Testis (tissue), 3 donors: Measurements from ENCODE around the gene FRS3. TPM values are rescaled to one million over a fixed set of nuclear protein-coding genes. Genes with fewer than 3 reads are reported as not detected.
A peak's percentile ranks its signal among the peaks of the same experiment; 100 is the strongest.

Experiments
- DNase-seq: peaks from one replicate; pipeline ENCODE4 v3.0.0-alpha.2; 2019
- H3K27ac ChIP-seq, 2 donors: fragments of 200-600 bp; sonication (generic); one replicate each; pipeline ENCODE4 v1.5.1; 2019
- H3K27me3 ChIP-seq: fragments of 200-600 bp; sonication (generic); one replicate; pipeline ENCODE4 v1.5.1; 2019
- H3K36me3 ChIP-seq: fragments of 200-600 bp; sonication (generic); one replicate; pipeline ENCODE4 v1.5.1; 2017; ENCODE audit warnings: low read depth; ENCODE audit errors: missing control alignments
- H3K4me1 ChIP-seq: fragments of 200-600 bp; sonication (generic); one replicate; pipeline ENCODE4 v1.5.1; 2019
- H3K4me3 ChIP-seq, 2 donors: fragments of 200-600 bp; sonication (generic); one replicate each; pipeline ENCODE4 v1.5.1; 2017 to 2019
- H3K9me3 ChIP-seq: fragments of 200-600 bp; sonication (generic); one replicate; pipeline ENCODE4 v1.5.1; 2017
- POLR2A ChIP-seq: fragments of 450-650 bp; IDR thresholded peaks from one replicate; pipeline ENCODE4 v1.6.1; 2017; ENCODE audit warnings: antibody characterized with exemption, mild to moderate bottlenecking, moderate library complexity
- whole genome bisulfite sequencing, 2 donors: methylation state at CpG; one replicate each; pipeline ENCODE4 v1.1.5; 2018; 5-methylcytosine and 5-hydroxymethylcytosine counted together
- intact Hi-C: fragments of 100-400 bp; cut with DNase I; formaldehyde crosslinking; loops from one replicate; pipeline ENCODE4 v1.15.1; 2023; ENCODE audit warnings: low total_unique reads
- polyA plus RNA-seq: library from polyadenylated mRNA; stranded (reverse); fragments of 350-450 nt; fragmentation: Illumina TruSeq; extraction: RNeasy Lipid Tissue Mini Kit (QIAGEN cat#74804); gene quantifications from one replicate; pipeline ENCODE4 v1.2.3, GENCODE V29; 2014; ENCODE audit warnings: low read depth, low replicate concordance; ENCODE audit not compliant: insufficient read depth
- total RNA-seq, 2 donors: library from RNA; depleted of rRNA; stranded (reverse); fragments of >200 nt; gene quantifications; one replicate each; pipeline ENCODE4 v1.2.3, GENCODE V29; 2016
- TF ChIP-seq, protein P1 (sequence below), 3 experiments: fragments of 450-650 bp in 2 of 3; fragments of 200-600 bp in 1 of 3; sonication (generic) in 1 of 3; IDR thresholded peaks; one replicate each; pipeline ENCODE4 v1.5.1; 2016 to 2019; ENCODE audit warnings: antibody characterized with exemption in 3 of 3, mild to moderate bottlenecking in 2 of 3, moderate library complexity in 1 of 3

The FRS3 gene
- total and polyA plus RNA-seq, 3 donors from 2014 or later, result 33.4 to 39.3 (median 34.1) TPM

DNA sequence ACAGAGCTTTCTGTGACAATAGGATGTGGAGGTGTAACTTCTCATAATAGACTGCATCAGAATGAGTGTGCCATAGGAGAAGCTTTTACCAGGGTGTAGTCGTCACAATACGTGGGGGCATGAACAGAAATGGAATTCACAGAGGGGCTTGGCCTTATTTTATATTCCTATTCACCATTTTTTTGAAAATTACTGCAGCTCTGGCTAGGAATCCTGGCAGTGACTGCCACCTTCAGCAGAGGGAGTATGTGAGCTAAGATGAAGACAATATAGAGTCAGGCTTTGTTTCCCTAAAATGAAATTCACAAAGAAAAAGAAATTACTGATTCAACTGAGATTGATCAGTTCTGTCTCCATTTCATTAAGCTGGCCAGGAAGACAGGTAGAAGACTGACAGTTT lies 21.7 kb upstream of the FRS3 start:
- H3K4me1 ChIP-seq, result no peaks in the 10 kb centered on the region
- no peak overlapping the region for H3K27ac ChIP-seq
- H3K4me3 ChIP-seq, result no peak overlapping the region
- DNase-seq, result no peak
- intact Hi-C loops, result no loop called here
- no peaks in the 10 kb centered on the region for H3K9me3 ChIP-seq
- TF ChIP-seq, protein P1, sequence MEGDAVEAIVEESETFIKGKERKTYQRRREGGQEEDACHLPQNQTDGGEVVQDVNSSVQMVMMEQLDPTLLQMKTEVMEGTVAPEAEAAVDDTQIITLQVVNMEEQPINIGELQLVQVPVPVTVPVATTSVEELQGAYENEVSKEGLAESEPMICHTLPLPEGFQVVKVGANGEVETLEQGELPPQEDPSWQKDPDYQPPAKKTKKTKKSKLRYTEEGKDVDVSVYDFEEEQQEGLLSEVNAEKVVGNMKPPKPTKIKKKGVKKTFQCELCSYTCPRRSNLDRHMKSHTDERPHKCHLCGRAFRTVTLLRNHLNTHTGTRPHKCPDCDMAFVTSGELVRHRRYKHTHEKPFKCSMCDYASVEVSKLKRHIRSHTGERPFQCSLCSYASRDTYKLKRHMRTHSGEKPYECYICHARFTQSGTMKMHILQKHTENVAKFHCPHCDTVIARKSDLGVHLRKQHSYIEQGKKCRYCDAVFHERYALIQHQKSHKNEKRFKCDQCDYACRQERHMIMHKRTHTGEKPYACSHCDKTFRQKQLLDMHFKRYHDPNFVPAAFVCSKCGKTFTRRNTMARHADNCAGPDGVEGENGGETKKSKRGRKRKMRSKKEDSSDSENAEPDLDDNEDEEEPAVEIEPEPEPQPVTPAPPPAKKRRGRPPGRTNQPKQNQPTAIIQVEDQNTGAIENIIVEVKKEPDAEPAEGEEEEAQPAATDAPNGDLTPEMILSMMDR (IDR thresholded peaks at IDR 0.05), result peak in 1 of 3 experiments; percentile 16
- TF ChIP-seq POLR2A, result no peak
- no peaks in the 10 kb centered on the region for H3K36me3 ChIP-seq
- 75 to 81% methylated on average over 2 of the region's 2 CpGs for WGBS, 2 donors
- no peaks in the 10 kb centered on the region for H3K27me3 ChIP-seq

- Histone ChIP-seq H3K27me3 (no peaks in the 10 kb centered on the region), H3K36me3 (no peaks in the 10 kb centered on the region), H3K4me3 (no peak overlapping the region), H3K9me3 (no peaks in the 10 kb centered on the region), H3K4me1 (no peaks in the 10 kb centered on the region), H3K27ac (no peak overlapping the region)
- TF ChIP-seq POLR2A, result no peak
- TF ChIP-seq, protein P1 (IDR thresholded peaks at IDR 0.05), result no peak
- 83 to 88% methylated on average over 2 of the region's 2 CpGs for WGBS, 2 donors
- intact Hi-C loops, result no loop called here
- DNase-seq, result no peak
Measured at GRCh38 chr6:41799559-41799911, 19.8 kb upstream of the FRS3 start.

DNA sequence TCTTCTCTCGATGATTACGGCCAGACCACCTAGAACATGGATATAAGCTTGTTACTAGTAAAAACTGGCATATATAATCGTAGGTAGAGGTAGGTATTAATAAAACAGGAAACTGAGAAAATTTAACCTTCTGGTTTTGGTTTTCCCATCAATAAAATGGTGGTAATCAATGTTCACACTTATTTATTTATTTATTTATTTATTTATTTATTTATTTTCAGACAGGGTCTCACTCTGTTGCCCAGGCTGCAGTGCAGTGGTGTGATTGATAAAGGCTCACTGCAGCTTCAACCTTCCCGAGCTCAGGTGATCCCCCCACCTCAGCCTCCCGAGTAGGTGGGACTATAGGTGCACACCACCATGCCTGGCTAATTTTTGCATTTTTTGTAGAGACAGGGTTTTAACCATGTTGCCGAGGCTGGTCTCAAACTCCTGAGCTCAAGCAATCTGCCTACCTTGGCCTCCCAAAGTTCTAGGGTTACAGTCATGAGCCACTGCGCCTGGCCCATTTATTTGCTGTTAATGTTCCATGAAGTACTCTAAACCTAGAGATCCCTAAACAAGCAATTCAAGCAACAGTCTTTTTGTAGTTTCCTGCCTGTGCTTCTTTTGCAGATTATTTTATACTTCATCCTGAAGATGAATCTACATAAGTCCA lies 19.3 kb upstream of the FRS3 start:
- no peaks in the 10 kb centered on the region for H3K9me3 ChIP-seq
- H3K36me3 ChIP-seq, result no peaks in the 10 kb centered on the region
- DNase-seq, result no peak
- no peaks in the 10 kb centered on the region for H3K27me3 ChIP-seq
- H3K4me1 ChIP-seq, result no peaks in the 10 kb centered on the region
- TF ChIP-seq, protein P1 (IDR thresholded peaks at IDR 0.05), result no peak
- no peak for TF ChIP-seq POLR2A
- intact Hi-C loops, result no loop called here
- no peak overlapping the region for H3K4me3 ChIP-seq
- 93 to 98% methylated on average over 7 of the region's 7 CpGs for WGBS, 2 donors
- H3K27ac ChIP-seq, result no peak overlapping the region

GRCh38 chr6:41796474-41796873 lies 16.8 kb upstream of the FRS3 start:
- H3K27ac ChIP-seq, result no peak overlapping the region

DNA sequence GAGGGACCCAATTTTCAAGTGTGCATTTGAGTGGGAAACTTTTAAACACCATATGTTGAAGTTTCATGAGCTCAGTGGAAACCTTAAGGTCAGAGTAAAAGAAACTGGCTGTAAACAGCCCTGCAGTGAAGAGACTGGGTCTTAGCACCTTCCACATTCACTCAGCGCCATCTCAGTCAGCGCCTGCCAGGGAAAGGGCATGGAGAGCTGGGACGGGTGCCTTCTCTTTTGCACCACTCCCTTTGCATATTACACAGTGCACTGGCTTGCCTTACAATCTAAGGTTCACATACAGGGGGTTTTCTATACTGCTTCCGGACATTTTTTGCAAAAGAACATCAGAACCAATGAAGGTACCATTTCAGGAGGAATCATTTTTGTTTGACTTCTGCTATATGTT lies 12.3 kb upstream of the FRS3 start:
- Histone ChIP-seq H3K36me3 (no peaks in the 10 kb centered on the region), H3K9me3 (no peaks in the 10 kb centered on the region), H3K27me3 (no peaks in the 10 kb centered on the region), H3K4me3 (no peak overlapping the region), H3K27ac (no peak overlapping the region), H3K4me1 (peaks cover 3% of the 10 kb centered on the region)
- DNase-seq, result no peak
- intact Hi-C loops, result no loop called here
- WGBS, 2 donors, result 81 to 83% methylated on average over 4 of the region's 4 CpGs
- no peak for TF ChIP-seq POLR2A
- TF ChIP-seq, protein P1 (IDR thresholded peaks at IDR 0.05), result no peak

More at GRCh38 chr6:41796474-41796873, 16.8 kb upstream of the FRS3 start:
- intact Hi-C loops, result no loop called here
- Histone ChIP-seq H3K4me1 (no peaks in the 10 kb centered on the region), H3K27me3 (no peaks in the 10 kb centered on the region), H3K4me3 (no peak overlapping the region), H3K36me3 (no peaks in the 10 kb centered on the region), H3K9me3 (no peaks in the 10 kb centered on the region)
- no peak for DNase-seq
- TF ChIP-seq, protein P1 (IDR thresholded peaks at IDR 0.05), result no peak
- WGBS, 2 donors, result 83 to 94% methylated on average over 2 of the region's 2 CpGs
